Uterus (tissue), 2 donors: ENCODE measurements around the gene ATP23.

ENCODE experiments used
- CTCF ChIP-seq, 4 experiments: fragments of 200-600 bp in 2 of 4; fragments of 450-650 bp in 2 of 4; sonication (generic) in 2 of 4; IDR thresholded peaks; one replicate each; pipeline ENCODE4 v1.5.1; 2016 to 2019; ENCODE audit warnings: antibody characterized with exemption in 4 of 4, mild to moderate bottlenecking in 2 of 4, moderate library complexity in 1 of 4
- POLR2A ChIP-seq, 2 donors: fragments of 450-650 bp; IDR thresholded peaks; one replicate each; pipeline ENCODE4 v1.6.1; 2016; ENCODE audit warnings: antibody characterized with exemption in 2 of 2, mild to moderate bottlenecking in 1 of 2, moderate library complexity in 1 of 2

- TF ChIP-seq CTCF (IDR thresholded peaks at IDR 0.05), result no peak
- TF ChIP-seq POLR2A (IDR thresholded peaks at IDR 0.05), result no peak
Measured at GRCh38 chr12:57929092-57929830, 12.1 kb upstream of the ATP23 start.
